Spinal cord (tissue), 10 donors: ENCODE measurements around the gene CFAP206. TPM values are rescaled to one million over a fixed set of nuclear protein-coding genes. Genes with fewer than 3 reads are reported as not detected.

Experiments
- DNase-seq, 6 donors: peaks; one replicate each; pipeline versions ENCODE4 v3.0.0 to v3.0.0-alpha.2; 2013 to 2015; ENCODE audit warnings: low spot score in 6 of 6, low read depth in 4 of 6
- H3K27ac ChIP-seq: one replicate; pipeline ENCODE4 v1.5.1; 2013; ENCODE audit warnings: low read depth, low read length, control low read depth
- H3K27me3 ChIP-seq: one replicate; pipeline ENCODE4 v1.6.1; 2013; ENCODE audit warnings: low read length; ENCODE audit not compliant: control insufficient read depth, insufficient read depth
- H3K36me3 ChIP-seq: one replicate; pipeline ENCODE4 v1.6.1; 2013; ENCODE audit warnings: low read length; ENCODE audit not compliant: control insufficient read depth, insufficient read depth
- H3K4me1 ChIP-seq: one replicate; pipeline ENCODE4 v1.6.1; 2013; ENCODE audit warnings: low read length; ENCODE audit not compliant: control insufficient read depth, insufficient read depth
- H3K4me3 ChIP-seq: one replicate; pipeline ENCODE4 v1.5.1; 2013; ENCODE audit warnings: low read depth, low read length, control low read depth
- H3K9me3 ChIP-seq: one replicate; pipeline ENCODE4 v1.6.1; 2013; ENCODE audit warnings: low read length; ENCODE audit not compliant: control insufficient read depth, insufficient read depth
- WGBS: methylation state at CpG from one replicate; pipeline ENCODE4 v1.1.5; 2013; ENCODE audit warnings: missing lambda C conversion rate; ENCODE audit not compliant: insufficient coverage; 5-methylcytosine and 5-hydroxymethylcytosine counted together
- polyA plus RNA-seq, 2 donors: library from polyadenylated mRNA; unstranded; fragments of 120-200 nt; gene quantifications; one replicate each; pipeline ENCODE4 v1.2.1, GENCODE V29; 2013; ENCODE audit not compliant: insufficient read length in 2 of 2
- total RNA-seq, 2 donors: library from RNA; depleted of rRNA in 1 of 2; stranded (reverse); fragments of 120-200 nt in 1 of 2; fragments of >200 nt in 1 of 2; gene quantifications; one replicate each; pipeline versions ENCODE4 v1.2.3 to v1.2.4, GENCODE V29; 2013 to 2014
- donor health status: healthy.

Gene CFAP206
- total and polyA plus RNA-seq, 4 donors = 4.4 to 11.5 (median 6.1) TPM

GRCh38 chr6:87384038-87384437 is 23.7 kb upstream of the CFAP206 start:
- WGBS = 89% methylated on average over 1 of the region's 1 CpG
- no peaks in the 10 kb centered on the region for H3K4me1 ChIP-seq

GRCh38 chr6:87384449-87384848 is 23.3 kb upstream of the CFAP206 start:
- no peak for DNase-seq
- Histone ChIP-seq H3K4me3 (no peak overlapping the region), H3K27ac (no peak overlapping the region), H3K4me1 (no peaks in the 10 kb centered on the region), H3K36me3 (no peaks in the 10 kb centered on the region), H3K27me3 (no peaks in the 10 kb centered on the region), H3K9me3 (no peaks in the 10 kb centered on the region)
- WGBS = no CpG with 5 or more reads among the region's 3 CpGs

More at GRCh38 chr6:87384038-87384437, 23.7 kb upstream of the CFAP206 start:
- DNase-seq = no peak
- no peaks in the 10 kb centered on the region for H3K9me3 ChIP-seq
- H3K27me3 ChIP-seq = no peaks in the 10 kb centered on the region
- H3K27ac ChIP-seq = no peak overlapping the region
- no peak overlapping the region for H3K4me3 ChIP-seq
- no peaks in the 10 kb centered on the region for H3K36me3 ChIP-seq

DNA sequence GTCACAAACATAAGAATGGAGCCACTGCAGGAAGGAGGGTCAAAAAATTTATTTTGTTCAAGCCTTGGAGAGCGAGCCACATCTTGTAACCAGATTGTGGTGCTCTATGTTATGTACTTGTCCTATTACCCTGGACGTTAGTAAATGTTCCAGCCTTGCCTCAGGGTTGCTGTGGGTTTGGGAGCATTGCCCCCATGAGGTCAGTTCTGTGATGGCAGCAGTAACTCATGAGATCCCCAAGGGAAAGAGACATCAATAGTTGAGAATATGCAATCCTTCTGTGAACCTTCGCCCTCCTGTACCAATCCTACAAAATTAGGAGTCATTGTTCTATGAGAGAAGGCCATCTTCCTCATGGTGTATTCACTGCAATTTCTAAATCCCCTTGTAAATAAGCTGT is 16.4 kb upstream of the CFAP206 start:
- no peaks in the 10 kb centered on the region for H3K4me1 ChIP-seq
- WGBS = 38% methylated on average over 2 of the region's 3 CpGs
- no peak overlapping the region for H3K4me3 ChIP-seq
- no peaks in the 10 kb centered on the region for H3K9me3 ChIP-seq
- no peaks in the 10 kb centered on the region for H3K36me3 ChIP-seq
- no peaks in the 10 kb centered on the region for H3K27me3 ChIP-seq
- peak in 1 of 6 donors; percentile 22 for DNase-seq
- no peak overlapping the region for H3K27ac ChIP-seq

DNA sequence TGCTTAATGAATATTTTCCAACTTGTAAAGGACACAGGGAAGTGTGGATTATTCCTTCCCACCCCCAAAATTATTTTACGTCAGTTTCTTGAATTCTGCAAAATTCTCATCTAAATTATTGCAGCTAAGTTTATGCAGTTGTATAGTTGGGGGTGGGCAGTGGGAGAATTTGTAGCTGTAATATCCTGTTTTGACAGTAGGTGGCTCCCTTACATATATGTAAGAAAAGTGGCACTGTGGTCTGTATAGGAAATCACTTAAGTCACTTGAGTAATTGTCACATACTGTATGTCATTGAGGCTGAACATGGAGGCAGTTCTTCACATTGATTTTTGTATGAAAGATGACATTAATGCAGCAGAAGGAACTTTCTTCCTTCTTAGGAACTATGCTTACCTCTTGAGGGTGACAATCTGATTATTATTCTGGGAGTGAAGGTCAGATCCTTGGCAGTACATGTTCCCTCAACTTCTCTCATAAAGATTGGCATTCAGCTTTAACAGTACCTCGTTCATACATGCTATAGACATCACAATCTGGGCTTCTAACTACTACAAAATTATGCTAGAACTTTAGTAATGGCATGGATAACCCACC is 14.6 kb upstream of the CFAP206 start:
- H3K27me3 ChIP-seq = no peaks in the 10 kb centered on the region
- WGBS = 0% methylated on average over 1 of the region's 2 CpGs
- no peak overlapping the region for H3K4me3 ChIP-seq
- H3K9me3 ChIP-seq = no peaks in the 10 kb centered on the region
- no peaks in the 10 kb centered on the region for H3K4me1 ChIP-seq
- no peak overlapping the region for H3K27ac ChIP-seq
- no peaks in the 10 kb centered on the region for H3K36me3 ChIP-seq
- DNase-seq = peak in 5 of 6 donors; percentile 31 to 91 (median 48)

DNA sequence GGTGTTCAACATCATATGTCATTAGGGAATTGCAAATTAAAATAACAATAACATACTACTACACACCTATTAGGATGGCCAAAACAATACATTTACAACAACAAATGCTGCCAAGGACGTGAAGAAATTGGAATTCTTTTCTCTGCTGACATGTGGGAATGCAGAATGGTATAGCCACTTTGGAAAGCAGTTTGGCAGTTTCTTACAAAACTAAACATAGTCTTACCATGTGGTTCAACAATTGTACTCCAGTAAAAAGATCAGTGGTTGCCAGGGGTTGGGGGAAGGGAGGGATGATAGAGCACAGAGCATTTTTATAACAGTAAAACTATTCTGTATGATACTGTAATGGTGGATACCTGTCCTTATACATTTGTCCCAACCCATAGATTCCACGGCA is 12.3 kb upstream of the CFAP206 start:
- no CpG with 5 or more reads among the region's 2 CpGs for WGBS
- no peak overlapping the region for H3K4me3 ChIP-seq

DNA sequence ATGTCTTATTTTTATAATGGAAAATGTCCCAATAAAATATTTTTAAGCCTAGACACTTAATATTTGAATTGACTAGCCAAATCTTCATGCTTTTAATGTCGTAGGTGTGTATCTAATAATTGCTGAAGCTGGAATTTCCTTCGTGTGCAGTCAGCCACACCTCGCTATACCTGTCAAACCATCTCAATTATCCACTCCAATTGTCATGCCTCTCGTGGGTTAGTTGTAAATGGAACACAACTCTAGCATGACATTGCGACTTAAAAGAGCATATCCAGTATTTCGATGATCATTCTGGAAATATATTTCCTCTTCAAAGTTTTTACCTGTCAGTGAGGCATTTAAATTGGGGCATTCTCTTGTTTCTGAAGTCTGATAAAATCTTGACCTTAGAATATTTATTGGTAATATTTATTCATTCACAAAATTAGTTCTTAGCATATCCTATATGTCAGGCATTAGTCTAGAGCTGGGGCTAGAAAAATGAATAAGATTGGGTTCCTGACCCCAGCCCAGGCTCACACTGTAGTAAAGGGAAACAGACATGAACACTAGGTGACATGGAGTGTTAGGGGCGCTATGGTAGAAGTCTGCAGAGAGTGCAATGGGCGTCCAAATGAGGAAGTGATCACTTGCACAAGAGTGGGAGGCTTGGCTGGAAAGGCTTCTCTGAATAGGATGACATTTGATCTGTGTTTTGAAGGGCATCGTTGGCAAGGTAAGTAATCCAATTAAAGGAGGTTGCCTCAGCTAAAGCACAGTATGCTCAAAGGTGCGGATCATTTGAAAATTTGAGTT is 11.0 kb upstream of the CFAP206 start:
- no peaks in the 10 kb centered on the region for H3K36me3 ChIP-seq
- no peaks in the 10 kb centered on the region for H3K9me3 ChIP-seq
- WGBS = 80% methylated on average over 7 of the region's 10 CpGs
- H3K4me3 ChIP-seq = no peak overlapping the region
- no peak for DNase-seq
- H3K27me3 ChIP-seq = no peaks in the 10 kb centered on the region
- no peak overlapping the region for H3K27ac ChIP-seq
- no peaks in the 10 kb centered on the region for H3K4me1 ChIP-seq

More for the DNA sequence above, 12.3 kb upstream of the CFAP206 start:
- Histone ChIP-seq H3K4me1 (no peaks in the 10 kb centered on the region), H3K27me3 (no peaks in the 10 kb centered on the region), H3K9me3 (no peaks in the 10 kb centered on the region), H3K27ac (no peak overlapping the region), H3K36me3 (no peaks in the 10 kb centered on the region)
- DNase-seq = peak in 1 of 6 donors; percentile 52

GRCh38 chr6:87397656-87398055 is 10.1 kb upstream of the CFAP206 start:
- no peaks in the 10 kb centered on the region for H3K36me3 ChIP-seq
- no peaks in the 10 kb centered on the region for H3K9me3 ChIP-seq
- no CpG with 5 or more reads among the region's 1 CpG for WGBS
- no peak for DNase-seq
- H3K4me1 ChIP-seq = no peaks in the 10 kb centered on the region
- H3K4me3 ChIP-seq = no peak overlapping the region
- H3K27ac ChIP-seq = no peak overlapping the region
- no peaks in the 10 kb centered on the region for H3K27me3 ChIP-seq

GRCh38 chr6:87401832-87402231 is 5.9 kb upstream of the CFAP206 start:
- no peaks in the 10 kb centered on the region for H3K36me3 ChIP-seq
- no peak for DNase-seq
- H3K9me3 ChIP-seq = no peaks in the 10 kb centered on the region
- WGBS = no CpG with 5 or more reads among the region's 3 CpGs
- no peaks in the 10 kb centered on the region for H3K27me3 ChIP-seq
- H3K27ac ChIP-seq = no peak overlapping the region
- no peak overlapping the region for H3K4me3 ChIP-seq
- no peaks in the 10 kb centered on the region for H3K4me1 ChIP-seq

GRCh38 chr6:87407561-87407900 is 241 bp upstream of the CFAP206 start:
- Histone ChIP-seq H3K36me3 (no peaks in the 10 kb centered on the region), H3K4me1 (peaks cover 3% of the 10 kb centered on the region), H3K9me3 (no peaks in the 10 kb centered on the region), H3K27ac (peak overlapping the region; percentile 93), H3K27me3 (no peaks in the 10 kb centered on the region), H3K4me3 (peak overlapping the region; percentile 93)
- 0% methylated on average over 8 of the region's 10 CpGs for WGBS
- no peak for DNase-seq

GRCh38 chr6:87408721-87409155 is 966 bp downstream of the CFAP206 start:
- Histone ChIP-seq H3K4me1 (peaks cover 3% of the 10 kb centered on the region), H3K27me3 (no peaks in the 10 kb centered on the region), H3K9me3 (no peaks in the 10 kb centered on the region), H3K36me3 (no peaks in the 10 kb centered on the region), H3K27ac (peak overlapping the region; percentile 91), H3K4me3 (peak overlapping the region; percentile 93)
- WGBS = 0% methylated on average over 1 of the region's 5 CpGs
- DNase-seq = peak in 1 of 6 donors; percentile 65
